ENCODE data around the gene SLC25A26.

SLC25A26 gene

DNA sequence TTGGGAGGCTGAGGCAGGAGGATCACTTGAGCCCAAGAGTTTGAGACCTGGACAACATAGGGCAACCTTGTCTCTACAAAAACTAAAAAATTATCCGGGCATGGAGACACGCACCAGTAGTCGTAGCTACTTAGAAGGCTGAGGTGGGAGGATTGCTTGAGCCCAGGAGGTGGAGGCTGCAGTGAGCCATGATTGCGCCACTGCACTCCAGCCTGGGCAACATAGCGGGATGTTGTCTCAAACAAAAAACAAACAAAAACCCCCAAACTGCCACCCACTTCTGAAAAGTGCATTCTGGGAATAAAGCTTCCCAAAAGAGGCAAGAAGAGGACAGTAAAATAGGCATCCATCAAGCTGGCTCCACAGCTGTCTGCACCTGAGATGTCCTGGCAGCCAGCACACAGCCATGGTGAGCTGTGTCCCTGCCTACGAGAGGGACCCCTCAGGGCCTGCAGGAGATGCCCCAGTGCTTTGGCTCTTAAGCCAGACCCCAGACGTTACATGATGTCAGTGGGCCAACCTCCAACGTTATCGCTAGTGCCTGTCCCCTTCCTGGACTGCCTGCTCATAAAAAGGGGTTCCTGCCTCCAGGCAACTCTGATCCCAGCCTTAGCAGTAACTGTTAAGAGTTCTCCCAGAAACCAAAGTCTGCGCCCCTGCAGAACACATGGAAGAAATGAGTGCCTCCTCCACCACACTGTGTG, 178.9 kb downstream of the SLC25A26 start:
- no peak for DNase-seq

DNA sequence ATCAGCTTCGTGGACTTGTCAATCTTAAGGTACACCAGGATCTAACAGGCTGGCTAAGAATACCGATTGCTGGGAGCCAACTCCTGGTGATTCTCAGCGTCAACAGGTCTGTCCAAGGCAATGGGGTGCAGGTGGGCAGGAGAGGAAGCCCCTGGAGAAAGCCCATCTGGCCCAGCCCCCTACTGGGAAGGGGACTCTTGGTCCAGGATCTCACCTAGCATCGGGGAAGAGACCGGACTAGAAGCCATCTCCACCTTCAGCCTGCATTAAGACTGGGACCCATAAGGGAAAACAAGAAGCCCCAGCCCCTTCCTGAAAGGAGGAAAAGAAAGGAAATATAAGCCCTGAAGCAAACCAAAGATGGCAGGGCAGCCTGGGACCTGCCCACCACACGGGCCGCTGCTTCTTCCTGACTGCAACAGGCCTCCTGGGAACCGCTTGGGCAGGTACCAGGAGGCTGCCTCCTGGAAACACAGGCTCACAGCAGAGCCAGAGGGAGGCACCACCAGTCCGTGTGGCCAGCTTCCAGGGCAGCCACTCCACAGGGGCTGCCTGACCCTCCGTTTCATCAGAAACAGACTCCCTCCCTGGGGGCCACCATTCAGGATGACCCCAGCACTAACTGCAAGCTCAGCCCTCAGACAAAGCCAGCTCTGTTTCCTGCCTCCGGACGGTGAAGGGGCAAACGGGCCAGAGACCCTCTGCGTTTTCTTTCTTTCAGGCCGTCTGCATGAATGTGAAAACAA, 179.8 kb downstream of the SLC25A26 start:
- no peak for DNase-seq

DNA sequence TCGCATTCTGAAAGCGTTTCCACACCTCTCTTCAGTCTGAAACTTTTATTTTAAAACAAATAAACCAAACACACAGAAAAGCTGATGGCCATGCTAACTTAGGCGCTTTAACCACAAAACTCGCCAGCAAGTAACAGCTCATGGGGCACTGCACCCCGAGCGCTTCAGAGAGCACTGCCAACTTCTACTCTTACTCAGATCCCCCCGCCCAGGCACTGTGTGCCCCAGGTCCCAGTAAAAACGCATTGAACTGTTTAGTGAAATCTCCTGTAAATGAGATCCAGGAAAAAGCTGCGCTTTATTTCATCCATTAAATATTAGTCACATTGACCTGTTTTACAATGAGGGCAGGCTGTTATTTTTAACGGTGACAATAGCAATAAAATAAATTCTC, 180.4 kb downstream of the SLC25A26 start:
- no peak for DNase-seq

- no peak for DNase-seq
Observed at GRCh38 chr3:66401675-66402491, 181.1 kb downstream of the SLC25A26 start.

GRCh38 chr3:66402596-66403290, 181.9 kb downstream of the SLC25A26 start:
- DNase-seq: no peak

- no peak for DNase-seq
Observed at GRCh38 chr3:66403323-66403990, 182.7 kb downstream of the SLC25A26 start.

DNA sequence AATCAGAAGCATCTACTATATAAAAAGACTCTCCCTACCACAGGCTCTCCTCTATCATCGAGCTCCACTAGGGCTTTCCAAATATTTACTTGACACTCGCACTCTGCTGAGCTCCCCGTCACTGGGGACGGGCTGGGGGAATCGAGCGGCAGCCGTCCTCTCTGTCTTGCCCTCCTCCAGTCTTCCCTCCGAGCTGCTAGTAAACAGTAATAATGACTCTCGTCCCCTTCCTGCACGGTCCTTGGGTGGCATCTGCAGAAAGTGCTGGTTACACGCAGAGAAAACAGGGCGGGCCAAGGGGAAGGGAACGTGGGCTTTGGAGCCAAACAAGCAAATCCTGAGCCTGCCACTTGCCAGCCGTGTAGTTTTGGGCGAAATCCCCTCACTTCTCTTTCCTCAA, 183.4 kb downstream of the SLC25A26 start:
- no peak for DNase-seq

GRCh38 chr3:66404903-66405700, 184.3 kb downstream of the SLC25A26 start:
- DNase-seq: no peak

GRCh38 chr3:66405701-66406091, 184.9 kb downstream of the SLC25A26 start:
- DNase-seq: no peak

DNA sequence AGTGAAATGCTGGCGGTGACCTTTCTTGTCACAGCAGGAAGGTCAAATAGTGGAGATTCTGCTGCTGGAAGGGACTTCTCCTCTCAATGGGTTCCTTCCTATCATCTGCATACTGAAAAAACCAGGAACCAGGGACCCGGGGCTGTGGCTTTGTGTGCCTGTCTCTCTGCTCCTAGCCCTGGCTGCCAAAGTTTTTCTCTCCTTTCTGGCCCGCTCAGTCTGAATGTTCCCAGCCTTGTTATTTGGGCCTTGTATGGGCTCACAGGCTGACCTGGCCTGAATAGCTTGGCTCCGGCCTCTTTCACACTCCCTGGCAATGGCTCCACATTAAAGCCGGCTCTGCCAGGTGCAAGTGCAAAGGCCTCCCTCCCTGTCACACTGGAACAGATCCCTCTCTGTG, 185.4 kb downstream of the SLC25A26 start:
- DNase-seq: no peak

GRCh38 chr3:66406831-66407610, 186.2 kb downstream of the SLC25A26 start:
- no peak for DNase-seq

- peak; percentile 73 for DNase-seq
Observed at GRCh38 chr3:66407611-66408218, 186.9 kb downstream of the SLC25A26 start.

- no peak for DNase-seq
Observed at GRCh38 chr3:66409771-66410754, 189.3 kb downstream of the SLC25A26 start.

DNA sequence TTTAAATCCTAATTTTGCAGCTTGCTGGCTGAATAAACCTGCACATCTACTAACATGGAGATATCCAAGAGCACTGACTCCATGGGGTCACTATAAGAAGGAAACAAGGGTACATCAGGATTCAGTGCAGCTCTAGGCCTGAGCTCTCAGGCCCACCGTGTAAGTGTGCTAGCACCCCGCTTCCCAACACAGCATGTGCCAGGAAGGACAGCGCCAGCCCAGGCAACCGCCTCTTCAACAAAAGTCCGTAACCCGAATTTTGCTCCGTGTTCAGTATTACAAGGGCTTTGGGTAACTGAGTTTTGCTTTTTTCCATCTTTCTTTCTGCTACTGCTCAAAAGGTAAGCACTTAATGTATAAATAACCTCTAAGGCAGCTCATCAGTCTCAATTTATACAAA, 190.2 kb downstream of the SLC25A26 start:
- no peak for DNase-seq

DNA sequence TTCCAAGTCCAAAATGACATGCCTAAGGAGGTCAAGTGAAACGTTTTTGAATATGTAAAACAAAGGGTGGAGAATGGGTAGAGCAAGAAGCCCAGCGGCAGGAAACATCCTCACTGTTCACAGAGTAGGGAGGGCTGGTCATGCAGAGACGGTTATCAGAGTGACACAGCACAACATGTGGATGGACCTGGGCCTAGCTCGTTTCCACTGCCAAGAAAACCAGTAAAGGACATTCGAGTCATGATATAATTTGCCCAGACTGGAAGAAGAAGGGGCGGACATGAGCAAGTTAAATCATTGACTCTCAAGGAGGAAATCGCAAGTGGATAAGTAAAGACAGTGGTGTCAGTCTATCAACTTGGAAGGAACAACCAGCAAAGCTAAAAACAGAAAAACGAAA, 190.7 kb downstream of the SLC25A26 start:
- DNase-seq: no peak

GRCh38 chr3:66411961-66412887, 191.4 kb downstream of the SLC25A26 start:
- DNase-seq: no peak

GRCh38 chr3:66413151-66413751, 192.4 kb downstream of the SLC25A26 start:
- DNase-seq: no peak
